Neural crest cell (in vitro differentiated cells): ENCODE results near the gene KTN1. TPM values are rescaled to one million over a fixed set of nuclear protein-coding genes. Genes with fewer than 3 reads are reported as not detected.

Source experiments
- DNase-seq: peaks from one replicate; pipeline ENCODE4 v3.0.0; 2021; ENCODE audit warnings: low read depth, mixed read lengths, low spot score
- H3K27ac Mint-ChIP-seq: one replicate; pipeline ENCODE4 v1.8.0; 2021; ENCODE audit warnings: mild to moderate bottlenecking, mixed read lengths; ENCODE audit not compliant: unreplicated experiment
- H3K27me3 Mint-ChIP-seq: 2 replicates; pipeline ENCODE4 v1.8.0; 2021; ENCODE audit warnings: low read depth, mild to moderate bottlenecking, mixed read lengths
- H3K36me3 Mint-ChIP-seq: 2 replicates; pipeline ENCODE4 v1.8.0; 2021; ENCODE audit warnings: low read depth, mild to moderate bottlenecking, mixed read lengths
- H3K4me1 Mint-ChIP-seq: 2 replicates; pipeline ENCODE4 v1.8.0; 2021; ENCODE audit warnings: mixed read lengths
- H3K4me3 Mint-ChIP-seq: one replicate; pipeline ENCODE4 v1.8.0; 2021; ENCODE audit warnings: mild to moderate bottlenecking, mixed read lengths
- H3K9me3 Mint-ChIP-seq: 2 replicates; pipeline ENCODE4 v1.8.0; 2021; ENCODE audit warnings: mixed read lengths
- CTCF ChIP-seq: fragments of 200-600 bp; sonication (generic); conservative IDR thresholded peaks from 2 replicates; pipeline ENCODE4 v1.5.0; 2021; ENCODE audit warnings: antibody characterized with exemption, mild to moderate bottlenecking
- total RNA-seq: library from RNA; stranded (reverse); gene quantifications from 2 replicates; pipeline ENCODE4 v1.2.1, GENCODE V29; 2021

The KTN1 gene
- total RNA-seq, 1 donor from 2014 or later = 118 TPM

DNA sequence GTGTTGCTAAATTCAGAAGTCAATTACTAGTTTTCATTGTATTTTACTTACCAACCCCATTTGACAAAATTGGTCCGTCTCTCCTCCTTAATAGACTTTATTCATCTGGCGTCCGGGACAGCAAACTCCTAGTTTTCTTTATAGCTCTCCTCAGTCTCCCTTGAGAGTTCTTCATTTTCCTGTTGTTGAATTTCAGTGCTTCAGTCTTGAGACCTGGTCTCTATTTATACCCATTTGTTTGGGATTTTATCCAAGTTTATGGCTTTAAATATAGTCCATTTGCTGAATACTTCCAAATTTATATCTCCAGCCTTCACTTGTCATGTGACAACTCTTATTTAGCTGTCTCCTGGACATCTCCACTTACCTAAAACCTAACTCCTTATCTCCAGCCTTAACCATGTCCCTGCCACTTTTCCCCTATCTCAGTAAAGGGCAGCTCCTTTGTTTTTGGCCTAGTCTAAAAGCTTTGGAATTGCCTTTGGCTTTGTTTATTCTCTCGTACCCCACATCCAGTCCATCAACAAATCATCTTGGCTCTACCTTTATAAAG is 23.5 kb downstream of the KTN1 start:
- no peak for TF ChIP-seq CTCF
- Mint-ChIP-seq H3K36me3 (peaks cover 11% of the 10 kb centered on the region), H3K4me1 (peaks cover 8% of the 10 kb centered on the region), H3K4me3 (no peak overlapping the region), H3K27ac (no peak overlapping the region), H3K27me3 (no peaks in the 10 kb centered on the region), H3K9me3 (peaks cover 7% of the 10 kb centered on the region)
- DNase-seq = no peak

GRCh38 chr14:55604488-55604887 is 24.5 kb downstream of the KTN1 start:
- Mint-ChIP-seq H3K4me3 (no peak overlapping the region), H3K4me1 (peaks cover 14% of the 10 kb centered on the region), H3K27me3 (no peaks in the 10 kb centered on the region), H3K36me3 (peaks cover 8% of the 10 kb centered on the region), H3K9me3 (no peaks in the 10 kb centered on the region), H3K27ac (no peak overlapping the region)
- DNase-seq = no peak
- no peak for TF ChIP-seq CTCF

GRCh38 chr14:55604900-55605418 is 25.0 kb downstream of the KTN1 start:
- H3K36me3 Mint-ChIP-seq = peaks cover 8% of the 10 kb centered on the region
- no peak for TF ChIP-seq CTCF

GRCh38 chr14:55605793-55606192 is 25.8 kb downstream of the KTN1 start:
- H3K9me3 Mint-ChIP-seq = no peaks in the 10 kb centered on the region
- no peak overlapping the region for H3K27ac Mint-ChIP-seq
- H3K4me1 Mint-ChIP-seq = peaks cover 18% of the 10 kb centered on the region

More at GRCh38 chr14:55604900-55605418, 25.0 kb downstream of the KTN1 start:
- Mint-ChIP-seq H3K9me3 (no peaks in the 10 kb centered on the region), H3K27me3 (no peaks in the 10 kb centered on the region), H3K4me1 (peaks cover 19% of the 10 kb centered on the region), H3K4me3 (no peak overlapping the region), H3K27ac (no peak overlapping the region)
- DNase-seq = no peak

DNA sequence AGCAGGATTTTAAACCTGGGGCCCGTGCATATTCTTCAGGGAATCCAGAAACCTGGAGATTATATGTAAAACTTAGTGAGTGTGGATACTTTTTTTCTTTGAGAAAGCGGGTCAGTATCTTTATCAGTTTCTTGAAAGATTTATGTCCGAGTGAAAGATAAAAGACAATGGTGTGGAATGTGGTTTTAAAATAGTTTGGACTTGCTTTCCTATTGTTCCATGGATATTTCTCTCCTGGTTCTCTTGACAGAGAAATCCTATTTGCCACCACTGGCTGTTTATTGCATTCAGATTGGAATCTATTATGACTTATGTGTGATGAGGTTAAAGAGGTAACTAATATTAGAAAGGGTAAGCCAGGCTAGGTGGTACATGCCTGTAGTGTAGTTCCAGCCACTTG is 27.4 kb downstream of the KTN1 start:
- no peaks in the 10 kb centered on the region for H3K9me3 Mint-ChIP-seq
- no peak for DNase-seq
- no peak for TF ChIP-seq CTCF
- no peak overlapping the region for H3K4me3 Mint-ChIP-seq
- H3K36me3 Mint-ChIP-seq = peaks cover 5% of the 10 kb centered on the region
- H3K27ac Mint-ChIP-seq = no peak overlapping the region
- peaks cover 24% of the 10 kb centered on the region for H3K4me1 Mint-ChIP-seq
- H3K27me3 Mint-ChIP-seq = no peaks in the 10 kb centered on the region

More at GRCh38 chr14:55605793-55606192, 25.8 kb downstream of the KTN1 start:
- DNase-seq = no peak
- Mint-ChIP-seq H3K36me3 (peaks cover 5% of the 10 kb centered on the region), H3K4me3 (no peak overlapping the region), H3K27me3 (no peaks in the 10 kb centered on the region)
- no peak for TF ChIP-seq CTCF
